Heart left ventricle (tissue), 16 donors: ENCODE measurements around the gene KCNH6. TPM values are rescaled to one million over a fixed set of nuclear protein-coding genes. Genes with fewer than 3 reads are reported as not detected.

Source experiments
- ATAC-seq, 4 donors: fragments of 200-7000 bp; cut with Tn5 transposase; one replicate each; pipeline ENCODE4 v1.9.1; 2020 to 2022; ENCODE audit warnings: moderate library complexity in 4 of 4, mild to moderate bottlenecking in 3 of 4, moderate number of reproducible peaks in 1 of 4
- DNase-seq, 5 donors: peaks; one replicate each; pipeline ENCODE4 v3.0.0-alpha.2; 2020
- H3K27ac ChIP-seq, 12 donors: fragments of 200-600 bp; sonication (generic) in 4 of 12; one replicate each; pipeline versions ENCODE4 v1.5.0 to v1.8.0; 2016 to 2022; ENCODE audit warnings: mild to moderate bottlenecking in 2 of 12
- H3K27me3 ChIP-seq, 9 donors: fragments of 200-600 bp; sonication (generic) in 2 of 9; one replicate each; pipeline versions ENCODE4 v1.5.1 to v1.8.0; 2016 to 2022; ENCODE audit warnings: mild to moderate bottlenecking in 3 of 9
- H3K36me3 ChIP-seq, 9 donors: fragments of 200-600 bp; sonication (generic) in 2 of 9; one replicate each; pipeline versions ENCODE4 v1.5.0 to v1.8.0; 2018 to 2022; ENCODE audit warnings: mild to moderate bottlenecking in 2 of 9
- H3K4me1 ChIP-seq, 12 donors: fragments of 200-600 bp; sonication (generic) in 4 of 12; one replicate each; pipeline versions ENCODE4 v1.5.0 to v1.8.0; 2016 to 2022; ENCODE audit warnings: mild to moderate bottlenecking in 3 of 12
- H3K4me3 ChIP-seq, 12 donors: fragments of 200-600 bp; sonication (generic) in 4 of 12; one replicate each; pipeline versions ENCODE4 v1.5.0 to v1.8.0; 2017 to 2022; ENCODE audit warnings: mild to moderate bottlenecking in 9 of 12, moderate library complexity in 4 of 12
- H3K9me3 ChIP-seq, 12 donors: fragments of 200-600 bp; sonication (generic) in 4 of 12; one replicate each; pipeline versions ENCODE4 v1.5.0 to v1.8.0; 2016 to 2022; ENCODE audit warnings: mild to moderate bottlenecking in 1 of 12
- CTCF ChIP-seq, 12 donors: fragments of 200-600 bp; sonication (generic) in 4 of 12; IDR thresholded peaks; one replicate each; pipeline versions ENCODE4 v1.5.0 to v1.8.0; 2018 to 2022; ENCODE audit warnings: antibody characterized with exemption in 12 of 12, mild to moderate bottlenecking in 5 of 12
- POLR2A ChIP-seq, 2 donors: fragments of 450-650 bp; IDR thresholded peaks; one replicate each; pipeline ENCODE4 v1.6.1; 2017; ENCODE audit warnings: antibody characterized with exemption in 2 of 2, mild to moderate bottlenecking in 2 of 2, moderate library complexity in 2 of 2
- WGBS, 4 donors: extraction: QIAGEN DNeasy Blood & Tissue Kit in 2 of 4; methylation state at CpG; one replicate each; pipeline versions ENCODE4 v1.1.5 to v1.1.7; 2013 to 2018; 5-methylcytosine and 5-hydroxymethylcytosine counted together
- intact Hi-C, 10 donors: fragments of 100-400 bp; cut with DNase I; formaldehyde crosslinking; loops; one replicate each; pipeline versions ENCODE4 v1.11.1 to v1.14.2; 2022
- polyA plus RNA-seq, 2 donors: library from polyadenylated mRNA; stranded (reverse); fragments of 200-250 nt; gene quantifications; one replicate each; pipeline ENCODE4 v1.2.3, GENCODE V29; 2013
- total RNA-seq, 9 donors: library from RNA; depleted of rRNA in 2 of 9; stranded (reverse); fragments of >200 nt in 2 of 9; fragmentation: NEBNext Ultra II Directional in 3 of 9; extraction: Animal tissue kit (Norgen Biotek cat#: 25700) in 3 of 9; gene quantifications; one replicate each; pipeline versions ENCODE4 v1.1.0 to v1.2.4, GENCODE V29; 2016 to 2023
- donor health status: ischemic (EF 13 %, LVEDD 7.1; RV severe dilation, severe dysfunction).
- donor health status: healthy with polysubstance abuse.
- donor health status: DM: no; HTN: yes; CAD: no.
- donor health status: DM: no; HTN: no; CAD: no.
- donor health status: ischemic (EF 25% LVEDD 6.9; RV normal size, moderate dysfunction).
- donor health status: ischemic (EF 25% LVEDD 5.7; RV mildly dilated, moderate dysfunction).
- donor health status: healthy.
- donor health status: DM: yes; HTN: yes; CAD: no.
- donor health status: ischemic (EF 35%, LVEDD 5.7; RV mildly dilated, moderate dysfunction).
- donor health status: nonischemic (EF 11% LVEDD 7.7; RV severe dilation, severe dysfunction).
- donor health status: DM: yes; HTN: yes; CAD: no.
- donor health status: PGD.
- donor health status: ischemic (EF 29% LVEDD 5.4; RV normal size, mild dysfunction).
- donor health status: nonischemic (EF 23%, LVEDD 6.1; RV moderate dilation, normal function).

The KCNH6 gene
- total and polyA plus RNA-seq, 11 donors: 0.01 TPM; not detected in 10

GRCh38 chr17:63563339-63563738 is 40.2 kb downstream of the KCNH6 start:
- peaks cover 0 to 19% (median 1%) of the 10 kb centered on the region in 12 donors for H3K4me1 ChIP-seq
- no peak for ATAC-seq
- intact Hi-C loops: no loop called here

GRCh38 chr17:63564562-63564961 is 41.4 kb downstream of the KCNH6 start:
- DNase-seq (no peak), ATAC-seq (no peak)
- Histone ChIP-seq H3K27me3 (no peaks in the 10 kb centered on the region), H3K36me3 (peaks cover 0 to 4% (median 0%) of the 10 kb centered on the region in 9 donors), H3K27ac (no peak overlapping the region), H3K9me3 (no peaks in the 10 kb centered on the region), H3K4me1 (peaks cover 0 to 19% (median 3%) of the 10 kb centered on the region in 12 donors), H3K4me3 (no peak overlapping the region)
- intact Hi-C loops: no loop called here
- WGBS, 4 donors: 93 to 98% (median 95%) methylated on average over 5 of the region's 5 CpGs
- TF ChIP-seq POLR2A (IDR thresholded peaks at IDR 0.05) (no peak), CTCF (IDR thresholded peaks at IDR 0.05) (no peak)

More at GRCh38 chr17:63563339-63563738, 40.2 kb downstream of the KCNH6 start:
- Histone ChIP-seq H3K27me3 (no peaks in the 10 kb centered on the region), H3K4me3 (no peak overlapping the region), H3K9me3 (no peaks in the 10 kb centered on the region), H3K27ac (no peak overlapping the region), H3K36me3 (no peaks in the 10 kb centered on the region)
- DNase-seq: no peak
- TF ChIP-seq POLR2A (IDR thresholded peaks at IDR 0.05): no peak
- no peak for TF ChIP-seq CTCF (IDR thresholded peaks at IDR 0.05)
- 98 to 100% (median 99%) methylated on average over 2 of the region's 2 CpGs for WGBS, 4 donors

GRCh38 chr17:63567229-63567628 is 44.1 kb downstream of the KCNH6 start:
- Histone ChIP-seq H3K4me3 (no peak overlapping the region), H3K4me1 (peaks cover 0 to 9% (median 0%) of the 10 kb centered on the region in 12 donors), H3K27me3 (no peaks in the 10 kb centered on the region), H3K9me3 (no peaks in the 10 kb centered on the region), H3K36me3 (peaks cover 0 to 6% (median 0%) of the 10 kb centered on the region in 9 donors), H3K27ac (no peak overlapping the region)
- DNase-seq (no peak), ATAC-seq (no peak)
- WGBS, 4 donors: 83 to 98% (median 92%) methylated on average over 1 of the region's 1 CpG
- no peak for TF ChIP-seq CTCF (IDR thresholded peaks at IDR 0.05)
- TF ChIP-seq POLR2A (IDR thresholded peaks at IDR 0.05): no peak
- intact Hi-C loops: no loop called here

- DNase-seq (no peak), ATAC-seq (no peak)
- TF ChIP-seq POLR2A (IDR thresholded peaks at IDR 0.05) (no peak), CTCF (IDR thresholded peaks at IDR 0.05) (no peak)
- intact Hi-C loops: no loop called here
- Histone ChIP-seq H3K27ac (no peak overlapping the region), H3K27me3 (no peaks in the 10 kb centered on the region), H3K4me1 (peaks cover 0 to 3% (median 0%) of the 10 kb centered on the region in 12 donors), H3K36me3 (peaks cover 0 to 6% (median 0%) of the 10 kb centered on the region in 9 donors), H3K9me3 (no peaks in the 10 kb centered on the region), H3K4me3 (no peak overlapping the region)
- WGBS, 4 donors: 67 to 76% (median 75%) methylated on average over 8 of the region's 8 CpGs
Measured at GRCh38 chr17:63568563-63568962, 45.4 kb downstream of the KCNH6 start.
